ENCODE measurements around the gene RAB3GAP1.
"Not testable (repeated sequence)": the region's sequence is repeated elsewhere in the genome, so short reads cannot be mapped to it uniquely, and the experiment has no call there.

RAB3GAP1 gene

DNA sequence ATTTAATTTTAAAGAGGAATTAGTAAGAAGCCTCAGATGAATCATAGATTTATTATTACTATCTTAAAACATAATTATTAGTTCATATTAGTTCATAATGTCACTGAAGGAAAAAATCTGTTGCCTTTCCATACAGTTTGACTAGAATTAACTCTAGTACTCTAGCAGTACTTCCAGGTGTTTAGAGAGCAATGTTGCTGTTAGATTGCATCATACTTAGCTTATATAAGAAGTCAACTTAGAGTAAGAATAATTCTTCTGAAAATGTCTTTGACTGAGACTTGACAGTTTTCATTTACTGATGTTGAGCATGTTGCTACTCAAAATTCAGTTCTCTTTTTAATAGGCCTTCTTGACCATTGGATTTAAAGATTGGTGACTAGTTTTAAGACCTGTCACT, 4.7 kb downstream of the RAB3GAP1 start:
- Histone ChIP-seq H3K36me3 (ENCODE audit: control insufficient read depth, insufficient read depth, low read length, severe bottlenecking) (peaks cover 39% of the 10 kb centered on the region), H3K9me3 (ENCODE audit: control insufficient read depth, low read length) (no peaks in the 10 kb centered on the region), H3K4me3 (ENCODE audit: low read length) (no peak overlapping the region), H3K9ac (ENCODE audit: low read length) (no peak overlapping the region), H3K4me1 (ENCODE audit: control insufficient read depth, insufficient read depth, low read length) (peaks cover 25% of the 10 kb centered on the region), H3K27me3 (replicated peaks; ENCODE audit: control insufficient read depth, insufficient read depth, low read length) (no peaks in the 10 kb centered on the region)
- peak; percentile 62 for DNase-seq (ENCODE audit: low read depth)

DNA sequence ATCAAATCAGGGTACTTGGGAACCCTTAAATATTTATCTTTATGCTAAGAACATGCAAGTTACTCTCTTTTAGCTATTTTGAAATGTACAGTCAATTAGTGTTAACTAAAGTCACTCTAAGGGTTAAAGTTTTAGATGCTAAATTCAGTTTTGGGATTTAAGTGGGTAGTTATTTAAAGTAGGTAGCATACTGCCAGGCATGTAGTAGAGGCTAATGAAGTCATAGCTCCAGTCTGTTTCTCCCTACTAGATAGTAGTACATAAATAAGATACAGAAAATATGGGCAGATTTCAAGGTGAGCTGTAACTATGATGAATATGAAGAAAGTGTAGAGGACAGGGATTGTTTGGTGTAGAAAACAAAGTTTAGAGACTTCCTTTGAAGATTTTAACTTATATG, 7.5 kb downstream of the RAB3GAP1 start:
- Histone ChIP-seq H3K36me3 (ENCODE audit: control insufficient read depth, insufficient read depth, low read length, severe bottlenecking) (peaks cover 52% of the 10 kb centered on the region), H3K27me3 (replicated peaks; ENCODE audit: control insufficient read depth, insufficient read depth, low read length) (no peaks in the 10 kb centered on the region), H3K9me3 (ENCODE audit: control insufficient read depth, low read length) (no peaks in the 10 kb centered on the region), H3K4me1 (ENCODE audit: control insufficient read depth, insufficient read depth, low read length) (peaks cover 21% of the 10 kb centered on the region), H3K9ac (ENCODE audit: low read length) (no peak overlapping the region), H3K4me3 (ENCODE audit: low read length) (no peak overlapping the region)
- DNase-seq (ENCODE audit: low read depth): no peak

DNA sequence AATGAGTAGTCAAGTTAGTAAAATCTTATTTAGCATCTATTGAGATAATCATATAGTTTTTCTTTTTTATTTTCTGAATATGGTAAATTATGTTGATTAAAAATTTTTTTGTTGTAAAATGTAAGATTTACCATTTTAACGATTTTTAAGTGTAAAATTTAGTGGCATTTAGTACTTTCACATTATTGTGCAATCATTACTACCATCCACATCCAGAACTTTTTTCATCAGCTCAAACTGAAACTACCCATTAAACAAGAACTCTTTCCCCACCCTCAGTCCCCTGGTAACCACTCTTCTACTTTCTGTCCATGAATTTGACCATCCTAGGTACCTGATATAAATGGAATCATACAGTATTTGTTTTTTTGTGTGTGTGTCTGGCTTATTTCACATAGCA, 11.1 kb downstream of the RAB3GAP1 start:
- Histone ChIP-seq H3K9me3 (ENCODE audit: control insufficient read depth, low read length) (no peaks in the 10 kb centered on the region), H3K9ac (ENCODE audit: low read length) (no peak overlapping the region), H3K4me3 (ENCODE audit: low read length) (no peak overlapping the region), H3K27me3 (replicated peaks; ENCODE audit: control insufficient read depth, insufficient read depth, low read length) (no peaks in the 10 kb centered on the region), H3K36me3 (ENCODE audit: control insufficient read depth, insufficient read depth, low read length, severe bottlenecking) (peaks cover 44% of the 10 kb centered on the region), H3K4me1 (ENCODE audit: control insufficient read depth, insufficient read depth, low read length) (peaks cover 22% of the 10 kb centered on the region)
- DNase-seq (ENCODE audit: low read depth): peak; percentile 40

GRCh38 chr2:135064149-135064548, 12.1 kb downstream of the RAB3GAP1 start:
- H3K36me3 ChIP-seq (ENCODE audit: control insufficient read depth, insufficient read depth, low read length, severe bottlenecking): peaks cover 38% of the 10 kb centered on the region
- H3K27me3 ChIP-seq (replicated peaks; ENCODE audit: control insufficient read depth, insufficient read depth, low read length): no peaks in the 10 kb centered on the region
- H3K9ac ChIP-seq (ENCODE audit: low read length): no peak overlapping the region
- H3K9me3 ChIP-seq (ENCODE audit: control insufficient read depth, low read length): no peaks in the 10 kb centered on the region
- H3K4me3 ChIP-seq (ENCODE audit: low read length): no peak overlapping the region
- DNase-seq (ENCODE audit: low read depth): no peak
- peaks cover 27% of the 10 kb centered on the region for H3K4me1 ChIP-seq (ENCODE audit: control insufficient read depth, insufficient read depth, low read length)

- H3K27me3 ChIP-seq (replicated peaks; ENCODE audit: control insufficient read depth, insufficient read depth, low read length): no peaks in the 10 kb centered on the region
- DNase-seq (ENCODE audit: low read depth): no peak
- H3K9me3 ChIP-seq (ENCODE audit: control insufficient read depth, low read length): peaks cover 3% of the 10 kb centered on the region
- H3K4me1 ChIP-seq (ENCODE audit: control insufficient read depth, insufficient read depth, low read length): peaks cover 37% of the 10 kb centered on the region
- no peak overlapping the region for H3K9ac ChIP-seq (ENCODE audit: low read length)
- H3K4me3 ChIP-seq (ENCODE audit: low read length): peak overlapping the region; percentile 29
- peaks cover 17% of the 10 kb centered on the region for H3K36me3 ChIP-seq (ENCODE audit: control insufficient read depth, insufficient read depth, low read length, severe bottlenecking)
Measured at GRCh38 chr2:135066710-135067109, 14.6 kb downstream of the RAB3GAP1 start.

GRCh38 chr2:135072125-135072997, 20.3 kb downstream of the RAB3GAP1 start:
- H3K4me3 ChIP-seq (ENCODE audit: low read length): no peak overlapping the region
- no peak overlapping the region for H3K9ac ChIP-seq (ENCODE audit: low read length)

GRCh38 chr2:135074216-135074615, 22.1 kb downstream of the RAB3GAP1 start:
- no peak overlapping the region for H3K9ac ChIP-seq (ENCODE audit: low read length)
- H3K4me1 ChIP-seq (ENCODE audit: control insufficient read depth, insufficient read depth, low read length): peaks cover 10% of the 10 kb centered on the region
- peaks cover 15% of the 10 kb centered on the region for H3K9me3 ChIP-seq (ENCODE audit: control insufficient read depth, low read length)
- H3K27me3 ChIP-seq (replicated peaks; ENCODE audit: control insufficient read depth, insufficient read depth, low read length): no peaks in the 10 kb centered on the region
- H3K36me3 ChIP-seq (ENCODE audit: control insufficient read depth, insufficient read depth, low read length, severe bottlenecking): peaks cover 11% of the 10 kb centered on the region
- DNase-seq (ENCODE audit: low read depth): no peak
- H3K4me3 ChIP-seq (ENCODE audit: low read length): no peak overlapping the region

More at GRCh38 chr2:135072125-135072997, 20.3 kb downstream of the RAB3GAP1 start:
- peaks cover 15% of the 10 kb centered on the region for H3K9me3 ChIP-seq (ENCODE audit: control insufficient read depth, low read length)
- H3K4me1 ChIP-seq (ENCODE audit: control insufficient read depth, insufficient read depth, low read length): peaks cover 17% of the 10 kb centered on the region
- DNase-seq (ENCODE audit: low read depth): no peak
- H3K36me3 ChIP-seq (ENCODE audit: control insufficient read depth, insufficient read depth, low read length, severe bottlenecking): peaks cover 11% of the 10 kb centered on the region
- H3K27me3 ChIP-seq (replicated peaks; ENCODE audit: control insufficient read depth, insufficient read depth, low read length): no peaks in the 10 kb centered on the region

GRCh38 chr2:135076556-135076955, 24.5 kb downstream of the RAB3GAP1 start:
- H3K4me3 ChIP-seq (ENCODE audit: low read length): no peak overlapping the region
- no peaks in the 10 kb centered on the region for H3K4me1 ChIP-seq (ENCODE audit: control insufficient read depth, insufficient read depth, low read length)
- peaks cover 11% of the 10 kb centered on the region for H3K36me3 ChIP-seq (ENCODE audit: control insufficient read depth, insufficient read depth, low read length, severe bottlenecking)
- peaks cover 14% of the 10 kb centered on the region for H3K9me3 ChIP-seq (ENCODE audit: control insufficient read depth, low read length)
- H3K9ac ChIP-seq (ENCODE audit: low read length): no peak overlapping the region
- DNase-seq (ENCODE audit: low read depth): no peak
- no peaks in the 10 kb centered on the region for H3K27me3 ChIP-seq (replicated peaks; ENCODE audit: control insufficient read depth, insufficient read depth, low read length)

- Histone ChIP-seq H3K9ac (ENCODE audit: low read length) (no peak overlapping the region), H3K9me3 (ENCODE audit: control insufficient read depth, low read length) (no peaks in the 10 kb centered on the region), H3K27me3 (replicated peaks; ENCODE audit: control insufficient read depth, insufficient read depth, low read length) (no peaks in the 10 kb centered on the region), H3K4me1 (ENCODE audit: control insufficient read depth, insufficient read depth, low read length) (no peaks in the 10 kb centered on the region), H3K36me3 (ENCODE audit: control insufficient read depth, insufficient read depth, low read length, severe bottlenecking) (peaks cover 13% of the 10 kb centered on the region), H3K4me3 (ENCODE audit: low read length) (no peak overlapping the region)
- DNase-seq (ENCODE audit: low read depth): no peak
Measured at GRCh38 chr2:135078417-135078816, 26.3 kb downstream of the RAB3GAP1 start.

DNA sequence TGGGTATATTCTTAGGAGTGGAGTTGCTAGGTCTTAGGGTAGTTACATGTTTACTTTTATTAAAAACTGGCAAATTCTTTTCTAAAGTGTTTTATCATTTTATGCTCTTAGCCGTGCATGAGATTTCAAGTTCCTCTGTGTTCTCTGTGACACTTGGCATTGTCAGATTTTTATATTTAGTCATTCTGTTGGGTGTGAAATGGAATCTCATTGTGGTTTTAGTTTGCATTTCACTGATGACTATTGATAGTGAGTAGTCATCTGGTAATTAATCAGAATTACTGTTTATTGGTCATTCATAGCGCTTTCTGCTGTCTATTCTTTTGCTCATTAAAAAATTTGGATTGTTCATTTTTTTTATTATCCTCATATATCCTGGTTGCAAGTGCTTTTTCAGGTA, 34.1 kb downstream of the RAB3GAP1 start:
- Histone ChIP-seq H3K9ac (ENCODE audit: low read length) (no peak overlapping the region), H3K36me3 (ENCODE audit: control insufficient read depth, insufficient read depth, low read length, severe bottlenecking) (peaks cover 22% of the 10 kb centered on the region), H3K4me3 (ENCODE audit: low read length) (no peak overlapping the region), H3K27me3 (replicated peaks; ENCODE audit: control insufficient read depth, insufficient read depth, low read length) (no peaks in the 10 kb centered on the region), H3K9me3 (ENCODE audit: control insufficient read depth, low read length) (no peaks in the 10 kb centered on the region), H3K4me1 (ENCODE audit: control insufficient read depth, insufficient read depth, low read length) (no peaks in the 10 kb centered on the region)
- no peak for DNase-seq (ENCODE audit: low read depth)

DNA sequence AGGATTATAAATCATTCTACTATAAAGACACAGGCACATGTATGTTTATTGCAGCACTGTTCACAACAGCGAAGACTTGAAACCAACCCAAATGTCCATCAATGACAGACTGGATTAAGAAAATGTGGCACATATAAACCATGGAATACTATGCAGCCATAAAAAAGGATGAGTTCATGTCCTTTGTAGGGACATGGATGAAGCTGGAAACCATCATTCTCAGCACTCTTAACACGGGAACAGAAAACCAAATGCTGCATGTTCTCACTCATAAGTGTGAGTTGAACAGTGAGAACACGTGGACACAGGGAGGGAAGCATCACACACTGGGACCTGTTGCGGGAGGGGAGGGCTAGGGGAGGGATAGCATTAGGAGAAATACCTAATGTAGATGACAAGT, 37.5 kb downstream of the RAB3GAP1 start:
- not testable (repeated sequence) for H3K4me1 ChIP-seq (ENCODE audit: control insufficient read depth, insufficient read depth, low read length); H3K4me3 ChIP-seq (ENCODE audit: low read length); H3K27me3 ChIP-seq (replicated peaks; ENCODE audit: control insufficient read depth, insufficient read depth, low read length); H3K9me3 ChIP-seq (ENCODE audit: control insufficient read depth, low read length); DNase-seq (ENCODE audit: low read depth); H3K9ac ChIP-seq (ENCODE audit: low read length)
- H3K36me3 ChIP-seq (ENCODE audit: control insufficient read depth, insufficient read depth, low read length, severe bottlenecking): peaks cover 34% of the 10 kb centered on the region
